Parathyroid adenoma (tissue), 2 donors: ENCODE measurements around the gene C3AR1.

Experiments used
- H2AFZ ChIP-seq: fragments of 300-600 bp; sonication (generic); one replicate; pipeline ENCODE4 v1.7.0; 2017; ENCODE audit warnings: antibody characterized with exemption, mild to moderate bottlenecking
- H3K27ac ChIP-seq: fragments of 300-600 bp; sonication (generic); one replicate; pipeline ENCODE4 v1.7.0; 2017
- H3K27me3 ChIP-seq: fragments of 300-600 bp; sonication (generic); one replicate; pipeline ENCODE4 v1.7.0; 2017; ENCODE audit warnings: low read length; ENCODE audit not compliant: control insufficient read depth, insufficient read depth
- H3K36me3 ChIP-seq: fragments of 300-600 bp; sonication (generic); one replicate; pipeline ENCODE4 v1.7.0; 2017; ENCODE audit warnings: low read length; ENCODE audit not compliant: control insufficient read depth, insufficient read depth
- H3K4me1 ChIP-seq: fragments of 300-600 bp; sonication (generic); one replicate; pipeline ENCODE4 v1.7.0; 2017; ENCODE audit warnings: control low read depth
- H3K4me2 ChIP-seq: fragments of 300-600 bp; sonication (generic); one replicate; pipeline ENCODE4 v1.7.0; 2017; ENCODE audit warnings: low read length
- H3K4me3 ChIP-seq: fragments of 300-600 bp; sonication (generic); one replicate; pipeline ENCODE4 v1.7.0; 2017; ENCODE audit warnings: low read depth, low read length
- H3K79me2 ChIP-seq: fragments of 300-600 bp; sonication (generic); one replicate; pipeline ENCODE4 v1.7.0; 2017; ENCODE audit warnings: control low read depth
- H3K9ac ChIP-seq: fragments of 300-600 bp; sonication (generic); one replicate; pipeline ENCODE4 v1.7.0; 2017; ENCODE audit warnings: mild to moderate bottlenecking
- H3K9me3 ChIP-seq: fragments of 300-600 bp; sonication (generic); one replicate; pipeline ENCODE4 v1.7.0; 2017; ENCODE audit warnings: low read length; ENCODE audit not compliant: control insufficient read depth
- CTCF ChIP-seq: fragments of 300-600 bp; sonication (generic); IDR thresholded peaks from one replicate; pipeline ENCODE4 v1.7.0; 2017; ENCODE audit warnings: antibody characterized with exemption, mild to moderate bottlenecking
- donor health status: primary hyperparathyroidism.

C3AR1 gene

GRCh38 chr12:8014836-8015235 is 51.3 kb downstream of the C3AR1 start:
- Histone ChIP-seq H3K4me1 (no peaks in the 10 kb centered on the region), H3K27me3 (no peaks in the 10 kb centered on the region), H3K36me3 (no peaks in the 10 kb centered on the region), H3K4me2 (no peak overlapping the region), H3K9ac (no peak overlapping the region), H3K27ac (no peak overlapping the region), H2AFZ (no peak overlapping the region), H3K79me2 (no peaks in the 10 kb centered on the region), H3K4me3 (no peak overlapping the region), H3K9me3 (no peaks in the 10 kb centered on the region)
- TF ChIP-seq CTCF: no peak

GRCh38 chr12:8012651-8013309 is 53.4 kb downstream of the C3AR1 start:
- H3K27me3 ChIP-seq: no peaks in the 10 kb centered on the region
- H3K4me2 ChIP-seq: no peak overlapping the region
- H3K9me3 ChIP-seq: no peaks in the 10 kb centered on the region
- no peak overlapping the region for H2AFZ ChIP-seq
- no peak overlapping the region for H3K4me3 ChIP-seq
- TF ChIP-seq CTCF: no peak
- no peaks in the 10 kb centered on the region for H3K79me2 ChIP-seq
- H3K36me3 ChIP-seq: no peaks in the 10 kb centered on the region
- H3K9ac ChIP-seq: no peak overlapping the region
- H3K27ac ChIP-seq: no peak overlapping the region
- H3K4me1 ChIP-seq: no peaks in the 10 kb centered on the region

GRCh38 chr12:8011331-8011730 is 54.8 kb downstream of the C3AR1 start:
- H3K4me3 ChIP-seq: no peak overlapping the region
- no peak overlapping the region for H2AFZ ChIP-seq
- no peaks in the 10 kb centered on the region for H3K4me1 ChIP-seq
- H3K9me3 ChIP-seq: no peaks in the 10 kb centered on the region
- no peak for TF ChIP-seq CTCF
- H3K36me3 ChIP-seq: no peaks in the 10 kb centered on the region
- H3K27ac ChIP-seq: no peak overlapping the region
- no peaks in the 10 kb centered on the region for H3K79me2 ChIP-seq
- no peak overlapping the region for H3K9ac ChIP-seq
- no peaks in the 10 kb centered on the region for H3K27me3 ChIP-seq
- no peak overlapping the region for H3K4me2 ChIP-seq
